IgD-negative memory B cell (primary cell): ENCODE results near the gene SH3BGRL3. TPM values are rescaled to one million over a fixed set of nuclear protein-coding genes. Genes with fewer than 3 reads are reported as not detected.

Experiments
- H3K27ac Mint-ChIP-seq, 3 donors: one replicate each; pipeline ENCODE4 v1.8.0; 2020 to 2022; ENCODE audit warnings: mild to moderate bottlenecking in 3 of 3, mixed read lengths in 3 of 3, moderate library complexity in 1 of 3
- H3K27me3 Mint-ChIP-seq: one replicate; pipeline ENCODE4 v1.8.0; 2021; ENCODE audit warnings: mixed read lengths
- H3K36me3 Mint-ChIP-seq: one replicate; pipeline ENCODE4 v1.8.0; 2020; ENCODE audit warnings: mild to moderate bottlenecking, mixed read lengths
- H3K4me1 Mint-ChIP-seq, 3 donors: one replicate each; pipeline ENCODE4 v1.8.0; 2020 to 2022; ENCODE audit warnings: mixed read lengths in 3 of 3, mild to moderate bottlenecking in 1 of 3
- H3K4me3 Mint-ChIP-seq, 4 donors: one replicate each; pipeline ENCODE4 v1.8.0; 2020 to 2022; ENCODE audit warnings: mild to moderate bottlenecking in 4 of 4, mixed read lengths in 4 of 4, moderate library complexity in 3 of 4
- H3K9me3 Mint-ChIP-seq, 3 donors: one replicate each; pipeline ENCODE4 v1.8.0; 2020 to 2021; ENCODE audit warnings: mixed read lengths in 3 of 3, mild to moderate bottlenecking in 1 of 3
- polyA plus RNA-seq: library from polyadenylated mRNA; unstranded; fragments of 300-500 nt; fragmentation: Illumina TruSeq; gene quantifications from one replicate; pipeline ENCODE4 v1.2.3, GENCODE V29; 2021

The SH3BGRL3 gene
- polyA plus RNA-seq, 1 donor from 2014 or later = 1,152 TPM

DNA sequence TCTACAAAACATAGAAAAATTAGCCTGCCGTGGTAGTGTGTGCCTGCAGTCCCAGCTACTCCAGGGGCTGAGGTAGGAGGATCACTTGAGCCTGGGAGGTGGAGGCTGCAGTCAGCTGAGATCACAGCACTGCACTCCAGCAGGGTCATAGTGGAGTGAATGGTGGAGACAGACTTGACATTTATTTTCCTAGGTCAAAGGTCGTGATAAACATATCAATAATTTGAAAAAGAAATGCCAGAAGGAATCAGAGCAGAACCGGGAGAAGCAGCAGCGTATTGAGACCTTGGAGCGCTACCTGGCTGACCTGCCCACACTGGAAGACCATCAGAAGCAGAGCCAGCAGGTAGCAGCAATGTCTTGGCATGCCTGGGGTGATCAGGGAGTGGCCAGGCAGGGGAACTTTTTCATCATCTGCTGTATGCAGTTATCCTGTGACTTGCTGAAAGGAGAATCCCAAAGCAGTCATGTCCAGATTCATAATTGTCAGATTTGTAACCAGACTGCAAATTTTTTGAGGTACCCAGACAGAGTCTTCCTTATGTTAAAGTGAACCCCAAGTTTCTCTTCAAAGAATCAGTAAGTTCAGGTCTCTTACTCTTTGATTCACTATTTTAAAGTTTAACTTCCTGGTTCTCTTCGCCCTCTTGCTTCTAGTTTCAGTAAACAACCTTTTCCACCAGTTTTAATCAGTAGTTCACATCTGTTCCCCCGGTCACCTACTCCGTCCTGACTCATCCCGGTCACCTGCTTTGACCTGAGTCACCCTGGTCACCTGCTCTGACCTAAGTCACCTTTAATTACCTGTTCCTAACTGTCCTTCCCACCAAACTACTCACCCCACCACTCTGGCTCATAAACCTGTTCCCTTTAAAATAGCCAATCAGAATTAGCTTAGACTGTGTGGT is 11.3 kb upstream of the SH3BGRL3 start:
- Mint-ChIP-seq H3K27ac (peak overlapping the region in 1 of 3 donors; percentile 95), H3K36me3 (peaks cover 26% of the 10 kb centered on the region)

DNA sequence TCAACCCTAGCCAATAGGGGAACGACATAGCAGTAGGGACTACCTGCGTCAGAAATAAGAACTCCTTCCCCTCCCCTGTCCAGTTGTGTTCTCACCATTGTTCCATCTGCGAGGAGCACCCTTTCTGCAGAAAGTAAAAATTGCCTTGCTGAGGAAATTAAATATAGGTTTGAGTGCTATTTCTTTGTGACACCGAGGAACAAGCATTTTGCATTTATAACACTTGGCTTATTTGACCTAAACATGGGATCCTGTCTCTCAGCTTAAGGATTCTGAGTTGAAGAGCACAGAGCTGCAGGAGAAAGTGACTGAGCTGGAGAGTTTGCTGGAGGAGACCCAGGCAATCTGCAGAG is 10.7 kb upstream of the SH3BGRL3 start:
- Mint-ChIP-seq H3K4me1 (peaks cover 1 to 4% (median 3%) of the 10 kb centered on the region in 3 donors), H3K36me3 (peaks cover 22% of the 10 kb centered on the region), H3K9me3 (peaks cover 0 to 7% (median 5%) of the 10 kb centered on the region in 3 donors), H3K4me3 (no peak overlapping the region), H3K27ac (peak overlapping the region; percentile 28 to 95 (median 61)), H3K27me3 (no peaks in the 10 kb centered on the region)

More for the DNA sequence above, 11.3 kb upstream of the SH3BGRL3 start:
- Mint-ChIP-seq H3K9me3 (peaks cover 0 to 7% (median 5%) of the 10 kb centered on the region in 3 donors), H3K4me3 (peak overlapping the region in 1 of 4 donors; percentile 74), H3K27me3 (no peaks in the 10 kb centered on the region), H3K4me1 (peaks cover 1 to 5% (median 4%) of the 10 kb centered on the region in 3 donors)

DNA sequence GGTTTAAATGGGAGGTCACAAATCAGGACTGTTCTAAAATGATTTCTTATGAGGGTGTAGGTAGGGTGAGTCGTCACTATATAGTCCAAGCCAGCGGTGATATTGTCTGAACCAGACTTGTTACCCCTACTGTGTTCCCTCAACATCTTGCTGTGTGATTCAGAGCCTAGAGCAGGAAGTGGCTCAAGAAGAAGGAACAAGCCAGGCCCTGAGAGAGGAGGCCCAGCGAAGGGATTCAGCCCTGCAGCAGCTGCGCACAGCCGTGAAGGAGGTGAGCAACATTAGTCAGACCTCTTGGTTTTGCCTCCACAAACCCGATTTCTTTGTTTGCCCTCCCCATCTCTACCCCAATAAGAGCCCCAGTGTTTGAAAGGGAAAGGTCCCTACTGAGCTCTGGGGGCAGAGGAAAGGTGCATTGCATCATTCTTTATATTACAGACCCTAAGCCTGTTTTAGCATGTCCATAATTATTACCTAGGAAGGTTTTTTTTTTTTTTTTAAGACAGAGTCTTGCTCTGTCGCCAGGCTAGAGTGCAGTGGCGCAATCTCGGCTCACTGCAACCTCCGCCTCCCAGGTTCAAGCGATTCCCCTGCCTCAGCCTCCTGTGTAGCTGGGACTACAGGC is 5.0 kb upstream of the SH3BGRL3 start:
- H3K4me3 Mint-ChIP-seq = peak overlapping the region in 1 of 4 donors; percentile 34
- no peaks in the 10 kb centered on the region for H3K27me3 Mint-ChIP-seq
- no peaks in the 10 kb centered on the region for H3K9me3 Mint-ChIP-seq
- H3K36me3 Mint-ChIP-seq = peaks cover 4% of the 10 kb centered on the region
- peaks cover 14 to 35% (median 24%) of the 10 kb centered on the region in 3 donors for H3K4me1 Mint-ChIP-seq
- H3K27ac Mint-ChIP-seq = peak overlapping the region in 1 of 3 donors; percentile 94

DNA sequence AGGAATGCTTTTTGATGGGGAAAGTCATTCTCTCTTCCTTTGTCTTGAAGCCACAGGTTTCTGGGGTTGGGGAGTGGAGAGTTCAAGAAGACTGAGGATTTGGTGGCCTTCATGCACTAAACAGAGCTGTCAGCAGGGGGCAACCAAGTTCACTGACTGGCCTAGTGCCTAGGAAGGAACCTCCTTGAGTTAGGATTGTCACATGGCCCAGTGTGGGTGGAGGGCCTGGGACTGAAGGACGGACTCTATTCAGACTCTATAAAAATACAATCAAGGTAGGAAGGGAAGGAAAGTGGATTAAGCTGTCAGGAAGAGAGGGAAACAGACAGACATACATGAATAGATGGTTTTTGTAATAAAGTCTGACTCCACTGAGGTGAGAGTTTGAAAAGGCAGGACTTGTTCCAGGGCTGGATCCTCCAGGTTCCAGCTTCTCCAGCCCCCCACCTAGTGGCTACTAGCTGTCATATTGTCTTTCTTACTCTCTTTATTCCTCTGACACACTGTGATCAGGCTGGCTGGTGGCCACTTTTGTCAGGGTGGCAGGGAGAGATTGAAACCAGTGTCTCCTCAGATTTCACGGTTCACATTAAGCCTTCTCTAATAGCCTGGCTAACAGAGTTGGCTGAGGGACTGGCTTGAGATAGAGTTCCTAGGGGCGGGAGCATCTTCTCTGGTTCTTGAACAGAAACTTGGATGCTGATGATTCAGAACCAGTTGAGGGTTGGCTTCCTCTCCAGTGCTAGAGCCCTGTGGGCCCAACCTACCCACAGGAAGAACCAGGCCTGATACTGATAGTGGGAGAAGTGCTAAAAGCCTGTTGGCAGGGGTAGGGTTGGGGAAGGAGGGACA is 4.1 kb upstream of the SH3BGRL3 start:
- Mint-ChIP-seq H3K4me3 (peak overlapping the region in 3 of 4 donors; percentile 30 to 64 (median 46)), H3K36me3 (peaks cover 4% of the 10 kb centered on the region), H3K27ac (peak overlapping the region; percentile 56 to 94 (median 86)), H3K9me3 (no peaks in the 10 kb centered on the region), H3K27me3 (no peaks in the 10 kb centered on the region), H3K4me1 (peaks cover 14 to 36% (median 25%) of the 10 kb centered on the region in 3 donors)

GRCh38 chr1:26276432-26276838 is 3.5 kb upstream of the SH3BGRL3 start:
- Mint-ChIP-seq H3K27me3 (no peaks in the 10 kb centered on the region), H3K36me3 (peaks cover 6% of the 10 kb centered on the region), H3K4me3 (peak overlapping the region in 2 of 4 donors; percentile 46 to 64), H3K27ac (peak overlapping the region; percentile 56 to 94 (median 86)), H3K9me3 (no peaks in the 10 kb centered on the region), H3K4me1 (peaks cover 18 to 42% (median 31%) of the 10 kb centered on the region in 3 donors)

- H3K9me3 Mint-ChIP-seq = no peaks in the 10 kb centered on the region
- no peaks in the 10 kb centered on the region for H3K27me3 Mint-ChIP-seq
- H3K27ac Mint-ChIP-seq = peak overlapping the region in 2 of 3 donors; percentile 46 to 51
- H3K36me3 Mint-ChIP-seq = peaks cover 3% of the 10 kb centered on the region
- peaks cover 14 to 48% (median 34%) of the 10 kb centered on the region in 3 donors for H3K4me1 Mint-ChIP-seq
- H3K4me3 Mint-ChIP-seq = no peak overlapping the region
These were observed 2.6 kb upstream of the SH3BGRL3 start for GRCh38 chr1:26277261-26277661.

DNA sequence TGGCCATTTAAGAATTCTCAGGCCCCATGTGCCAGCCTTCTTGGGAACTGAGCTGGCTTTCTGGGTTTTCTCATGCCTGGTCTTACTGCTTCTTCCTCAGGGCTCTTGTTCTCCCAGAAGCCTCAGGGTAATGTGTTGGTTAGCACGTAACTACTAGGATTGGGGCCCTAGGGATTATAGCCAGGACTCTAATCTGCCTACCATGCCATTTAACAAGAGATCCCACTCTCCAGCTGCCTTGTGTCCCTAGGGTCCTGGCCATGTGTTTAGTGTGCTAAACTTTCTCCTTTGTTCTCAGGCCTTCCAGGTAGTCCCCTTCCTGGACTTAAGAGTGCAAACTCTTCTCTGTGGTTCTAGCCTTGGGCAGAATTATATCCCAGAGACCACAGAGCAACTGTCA is 2.2 kb upstream of the SH3BGRL3 start:
- H3K27me3 Mint-ChIP-seq = no peaks in the 10 kb centered on the region
- no peaks in the 10 kb centered on the region for H3K9me3 Mint-ChIP-seq
- peaks cover 3% of the 10 kb centered on the region for H3K36me3 Mint-ChIP-seq
- H3K27ac Mint-ChIP-seq = peak overlapping the region in 2 of 3 donors; percentile 46 to 100
- no peak overlapping the region for H3K4me3 Mint-ChIP-seq
- H3K4me1 Mint-ChIP-seq = peaks cover 14 to 52% (median 34%) of the 10 kb centered on the region in 3 donors

GRCh38 chr1:26278303-26278702 is 1.6 kb upstream of the SH3BGRL3 start:
- Mint-ChIP-seq H3K4me3 (peak overlapping the region in 2 of 4 donors; percentile 59 to 70), H3K36me3 (peaks cover 3% of the 10 kb centered on the region), H3K4me1 (peaks cover 14 to 58% (median 40%) of the 10 kb centered on the region in 3 donors), H3K27ac (peak overlapping the region; percentile 31 to 100 (median 96)), H3K9me3 (no peaks in the 10 kb centered on the region), H3K27me3 (no peaks in the 10 kb centered on the region)

GRCh38 chr1:26278724-26279455 is 996 bp upstream of the SH3BGRL3 start:
- H3K4me1 Mint-ChIP-seq = peaks cover 14 to 64% (median 43%) of the 10 kb centered on the region in 3 donors
- H3K4me3 Mint-ChIP-seq = peak overlapping the region; percentile 70 to 96 (median 90)
- no peaks in the 10 kb centered on the region for H3K27me3 Mint-ChIP-seq
- H3K36me3 Mint-ChIP-seq = peaks cover 3% of the 10 kb centered on the region
- no peaks in the 10 kb centered on the region for H3K9me3 Mint-ChIP-seq
- peak overlapping the region; percentile 88 to 100 (median 96) for H3K27ac Mint-ChIP-seq

GRCh38 chr1:26280333-26281042 is 602 bp downstream of the SH3BGRL3 start:
- Mint-ChIP-seq H3K27me3 (no peaks in the 10 kb centered on the region), H3K4me3 (peak overlapping the region; percentile 70 to 96 (median 90)), H3K9me3 (no peaks in the 10 kb centered on the region), H3K36me3 (peaks cover 3% of the 10 kb centered on the region), H3K4me1 (peaks cover 19 to 68% (median 47%) of the 10 kb centered on the region in 3 donors), H3K27ac (peak overlapping the region; percentile 94 to 100 (median 96))

- Mint-ChIP-seq H3K4me3 (peak overlapping the region; percentile 70 to 96 (median 87)), H3K27ac (peak overlapping the region; percentile 94 to 100 (median 96)), H3K27me3 (no peaks in the 10 kb centered on the region), H3K9me3 (no peaks in the 10 kb centered on the region), H3K4me1 (peaks cover 15 to 65% (median 49%) of the 10 kb centered on the region in 3 donors), H3K36me3 (peaks cover 3% of the 10 kb centered on the region)
These were observed 1.4 kb downstream of the SH3BGRL3 start for GRCh38 chr1:26281091-26281958.

GRCh38 chr1:26281971-26282370 is 2.1 kb downstream of the SH3BGRL3 start:
- H3K27ac Mint-ChIP-seq = peak overlapping the region; percentile 91 to 100 (median 96)
- peaks cover 3% of the 10 kb centered on the region for H3K36me3 Mint-ChIP-seq
- H3K4me1 Mint-ChIP-seq = peaks cover 16 to 63% (median 50%) of the 10 kb centered on the region in 3 donors
- H3K9me3 Mint-ChIP-seq = no peaks in the 10 kb centered on the region
- peak overlapping the region; percentile 70 to 96 (median 87) for H3K4me3 Mint-ChIP-seq
- H3K27me3 Mint-ChIP-seq = no peaks in the 10 kb centered on the region
